HFFc6 (cell line): ENCODE results near the gene STAT4. TPM values are rescaled to one million over a fixed set of nuclear protein-coding genes. Genes with fewer than 3 reads are reported as not detected.

Source experiments
- DNase-seq: peaks from one replicate; pipeline ENCODE4 v3.0.0-alpha.2; 2018
- H3K27ac Mint-ChIP-seq: 2 replicates; pipeline ENCODE4 v1.8.0; 2020; ENCODE audit warnings: mild to moderate bottlenecking, mixed read lengths
- H3K27me3 Mint-ChIP-seq: 2 replicates; pipeline ENCODE4 v1.8.0; 2021; ENCODE audit warnings: mild to moderate bottlenecking, moderate library complexity, mixed read lengths; ENCODE audit not compliant: insufficient read depth
- H3K36me3 Mint-ChIP-seq: 2 replicates; pipeline ENCODE4 v1.8.0; 2021; ENCODE audit warnings: low read depth, mixed read lengths
- H3K4me1 Mint-ChIP-seq: 2 replicates; pipeline ENCODE4 v1.8.0; 2020; ENCODE audit warnings: low read depth, mixed read lengths
- H3K4me3 Mint-ChIP-seq: 2 replicates; pipeline ENCODE4 v1.8.0; 2020; ENCODE audit warnings: mild to moderate bottlenecking, moderate library complexity, mixed read lengths
- H3K9me3 Mint-ChIP-seq: 2 replicates; pipeline ENCODE4 v1.8.0; 2020; ENCODE audit warnings: mild to moderate bottlenecking, mixed read lengths
- total RNA-seq, 6 experiments: library from RNA; stranded (reverse); fragmentation: NEBNext Ultra II Directional; extraction: Animal tissue kit (Norgen Biotek cat#: 25700); gene quantifications; 2 replicates in 1 of 6; 3 replicates in 5 of 6; pipeline ENCODE4 v1.2.3, GENCODE V29; 2021
- TF ChIP-seq, protein P1 (sequence below): fragments of 200-600 bp; sonication (generic); IDR thresholded peaks from 2 replicates; pipeline ENCODE4 v1.5.0; 2021; ENCODE audit warnings: antibody characterized with exemption, mild to moderate bottlenecking

Gene STAT4
- total RNA-seq, 6 experiments from 2014 or later = 0.31 to 1.1 (median 0.47) TPM

- TF ChIP-seq, protein P1, sequence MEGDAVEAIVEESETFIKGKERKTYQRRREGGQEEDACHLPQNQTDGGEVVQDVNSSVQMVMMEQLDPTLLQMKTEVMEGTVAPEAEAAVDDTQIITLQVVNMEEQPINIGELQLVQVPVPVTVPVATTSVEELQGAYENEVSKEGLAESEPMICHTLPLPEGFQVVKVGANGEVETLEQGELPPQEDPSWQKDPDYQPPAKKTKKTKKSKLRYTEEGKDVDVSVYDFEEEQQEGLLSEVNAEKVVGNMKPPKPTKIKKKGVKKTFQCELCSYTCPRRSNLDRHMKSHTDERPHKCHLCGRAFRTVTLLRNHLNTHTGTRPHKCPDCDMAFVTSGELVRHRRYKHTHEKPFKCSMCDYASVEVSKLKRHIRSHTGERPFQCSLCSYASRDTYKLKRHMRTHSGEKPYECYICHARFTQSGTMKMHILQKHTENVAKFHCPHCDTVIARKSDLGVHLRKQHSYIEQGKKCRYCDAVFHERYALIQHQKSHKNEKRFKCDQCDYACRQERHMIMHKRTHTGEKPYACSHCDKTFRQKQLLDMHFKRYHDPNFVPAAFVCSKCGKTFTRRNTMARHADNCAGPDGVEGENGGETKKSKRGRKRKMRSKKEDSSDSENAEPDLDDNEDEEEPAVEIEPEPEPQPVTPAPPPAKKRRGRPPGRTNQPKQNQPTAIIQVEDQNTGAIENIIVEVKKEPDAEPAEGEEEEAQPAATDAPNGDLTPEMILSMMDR = no peak
- Mint-ChIP-seq H3K27me3 (peaks cover 2% of the 10 kb centered on the region; the same call in 1 of the 2 replicates), H3K9me3 (no peaks in the 10 kb centered on the region), H3K27ac (no peak overlapping the region), H3K4me1 (peaks cover 22% of the 10 kb centered on the region), H3K4me3 (no peak overlapping the region), H3K36me3 (peaks cover 59% of the 10 kb centered on the region)
- DNase-seq = no peak
Measured at GRCh38 chr2:191008286-191008685, 142.5 kb downstream of the STAT4 start.

- Mint-ChIP-seq H3K9me3 (no peaks in the 10 kb centered on the region), H3K4me1 (peaks cover 22% of the 10 kb centered on the region), H3K36me3 (peaks cover 65% of the 10 kb centered on the region), H3K4me3 (no peak overlapping the region), H3K27me3 (peaks cover 2% of the 10 kb centered on the region; the same call in 1 of the 2 replicates), H3K27ac (no peak overlapping the region)
- TF ChIP-seq, protein P1 = no peak
- no peak for DNase-seq
Measured at GRCh38 chr2:191006997-191007783, 143.6 kb downstream of the STAT4 start.

DNA sequence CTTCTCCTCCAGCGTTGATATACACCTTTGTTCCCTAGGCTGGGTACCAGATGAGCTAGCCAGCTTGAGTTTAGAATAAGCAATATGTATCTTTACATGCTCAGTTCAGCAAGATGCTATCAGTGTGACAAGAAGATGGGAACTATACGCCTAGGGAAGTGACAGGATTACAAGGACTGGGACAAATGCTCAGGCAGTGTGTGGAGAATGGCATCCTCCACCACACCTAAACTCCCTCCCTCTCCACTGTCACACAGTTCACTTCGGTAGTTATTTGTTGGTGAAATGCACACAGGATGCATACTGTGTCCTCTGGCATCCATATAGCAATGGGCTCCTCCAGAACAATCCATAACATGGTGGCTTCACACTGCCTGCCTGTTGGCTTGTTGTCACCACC is 144.5 kb downstream of the STAT4 start:
- H3K27me3 Mint-ChIP-seq = peaks cover 2% of the 10 kb centered on the region; the same call in 1 of the 2 replicates
- peaks cover 66% of the 10 kb centered on the region for H3K36me3 Mint-ChIP-seq
- H3K27ac Mint-ChIP-seq = no peak overlapping the region
- no peak for DNase-seq
- H3K9me3 Mint-ChIP-seq = no peaks in the 10 kb centered on the region
- no peak overlapping the region for H3K4me3 Mint-ChIP-seq
- peaks cover 18% of the 10 kb centered on the region for H3K4me1 Mint-ChIP-seq
- TF ChIP-seq, protein P1 = no peak

GRCh38 chr2:191003405-191004309 is 147.1 kb downstream of the STAT4 start:
- Mint-ChIP-seq H3K4me3 (no peak overlapping the region), H3K9me3 (no peaks in the 10 kb centered on the region), H3K27me3 (no peaks in the 10 kb centered on the region; the same call in 1 of the 2 replicates), H3K36me3 (peaks cover 73% of the 10 kb centered on the region), H3K27ac (peak overlapping the region; percentile 32; the same call in 1 of the 2 replicates), H3K4me1 (no peaks in the 10 kb centered on the region)
- DNase-seq = no peak
- TF ChIP-seq, protein P1 = no peak

DNA sequence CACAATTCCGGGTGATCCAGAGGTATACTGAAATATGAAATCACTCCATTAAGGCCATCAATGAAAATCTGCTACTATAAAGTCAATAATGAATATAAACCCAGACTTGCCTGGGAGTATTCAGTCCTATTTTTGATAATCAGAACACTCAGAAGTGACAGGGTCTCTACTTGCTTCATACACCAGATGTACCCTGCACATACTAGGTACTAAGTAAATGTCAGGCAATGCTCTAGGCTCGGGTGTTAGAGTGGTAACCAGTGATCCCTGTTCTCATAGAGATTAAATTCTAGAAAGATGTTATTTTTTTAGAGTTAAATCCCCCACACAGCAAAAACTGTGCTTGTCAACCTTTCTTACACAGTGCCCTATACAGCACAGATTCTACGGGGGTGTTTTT is 149.2 kb downstream of the STAT4 start:
- no peak for DNase-seq
- Mint-ChIP-seq H3K4me3 (no peak overlapping the region), H3K27ac (no peak overlapping the region), H3K36me3 (peaks cover 68% of the 10 kb centered on the region), H3K9me3 (no peaks in the 10 kb centered on the region), H3K27me3 (no peaks in the 10 kb centered on the region; the same call in 1 of the 2 replicates), H3K4me1 (no peaks in the 10 kb centered on the region)
- TF ChIP-seq, protein P1 = no peak
